ENCODE results near the gene STPG2.
"Not testable (repeated sequence)": the region's sequence is repeated elsewhere in the genome, so short reads cannot be mapped to it uniquely, and the experiment has no call there.

STPG2 gene

DNA sequence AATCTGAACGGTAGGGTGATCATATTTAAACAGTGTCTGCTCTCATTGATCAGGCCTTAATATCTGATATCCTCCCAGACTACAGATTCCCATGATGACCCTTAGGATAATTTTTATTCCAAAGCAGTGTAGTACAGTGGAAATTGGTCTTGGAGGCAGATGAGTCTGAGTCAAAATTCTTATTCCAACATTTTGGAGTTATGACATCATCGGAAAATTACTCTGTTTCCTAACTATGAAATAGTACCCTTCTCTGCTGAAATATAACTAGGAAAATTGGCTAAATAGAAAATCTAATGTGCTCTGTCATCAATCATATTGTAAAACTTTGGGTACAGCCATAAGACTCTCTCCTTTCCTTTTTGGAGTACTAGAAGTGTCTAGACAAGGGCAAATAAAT lies 583.3 kb downstream of the STPG2 start:
- DNase-seq (ENCODE audit: low read depth): no peak
- TF ChIP-seq, protein P1, sequence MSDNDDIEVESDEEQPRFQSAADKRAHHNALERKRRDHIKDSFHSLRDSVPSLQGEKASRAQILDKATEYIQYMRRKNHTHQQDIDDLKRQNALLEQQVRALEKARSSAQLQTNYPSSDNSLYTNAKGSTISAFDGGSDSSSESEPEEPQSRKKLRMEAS (IDR thresholded peaks at IDR 0.05; ENCODE audit: low read depth, low read length): no peak
- TF ChIP-seq CTCF (IDR thresholded peaks at IDR 0.05; ENCODE audit: low read depth, low read length): no peak
- TF ChIP-seq POLR2A (IDR thresholded peaks at IDR 0.05; ENCODE audit: extremely low read depth, insufficient read length): no peak
- H3K4me3 ChIP-seq (ENCODE audit: low read depth, low read length): no peak overlapping the region

GRCh38 chr4:97558204-97558778 lies 585.0 kb downstream of the STPG2 start:
- no peak overlapping the region for H3K4me3 ChIP-seq (ENCODE audit: low read depth, low read length)
- no peak for DNase-seq (ENCODE audit: low read depth)
- TF ChIP-seq MYC (IDR thresholded peaks at IDR 0.05; ENCODE audit: low read depth, low read length) (no peak), CTCF (IDR thresholded peaks at IDR 0.05; ENCODE audit: low read depth, low read length) (no peak), POLR2A (IDR thresholded peaks at IDR 0.05; ENCODE audit: extremely low read depth, insufficient read length) (no peak)
- TF ChIP-seq, protein P1 (IDR thresholded peaks at IDR 0.05; ENCODE audit: low read depth, low read length): no peak

- DNase-seq (ENCODE audit: low read depth); H3K4me3 ChIP-seq (ENCODE audit: low read depth, low read length): not testable (repeated sequence)
These were observed 592.6 kb downstream of the STPG2 start for GRCh38 chr4:97550637-97551036.

DNA sequence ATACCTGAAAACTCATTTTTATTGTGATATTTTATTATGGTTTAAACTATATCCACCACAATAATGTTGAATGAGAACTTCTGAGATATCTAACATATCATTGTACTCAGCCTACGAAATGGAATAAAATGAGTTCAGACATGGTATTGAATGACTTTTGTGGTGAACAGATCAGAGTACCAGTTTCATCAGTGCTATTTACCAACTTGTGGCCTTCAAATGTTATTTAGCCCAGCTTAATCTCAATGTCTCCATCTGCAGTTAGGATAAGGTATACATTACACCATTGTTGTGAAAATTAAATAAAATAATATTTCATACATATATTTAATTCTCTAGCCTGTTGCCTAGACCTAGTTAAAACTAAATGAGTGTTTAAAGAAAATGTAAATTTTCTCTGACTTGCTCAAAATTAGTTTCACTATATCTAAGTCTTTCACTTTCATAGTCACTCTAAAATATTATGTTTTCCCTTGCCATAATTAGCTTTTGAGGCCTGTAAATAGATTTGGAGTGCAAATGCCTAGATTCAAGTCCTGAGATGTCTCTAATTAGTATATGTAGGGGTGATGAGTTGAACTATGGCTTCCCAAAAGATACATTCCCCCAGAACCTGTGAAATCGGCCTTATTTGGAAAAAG lies 594.2 kb downstream of the STPG2 start:
- no peak for TF ChIP-seq CTCF (IDR thresholded peaks at IDR 0.05; ENCODE audit: low read depth, low read length)
- no peak for TF ChIP-seq MYC (IDR thresholded peaks at IDR 0.05; ENCODE audit: low read depth, low read length)
- TF ChIP-seq, protein P1 (IDR thresholded peaks at IDR 0.05; ENCODE audit: low read depth, low read length): no peak
- TF ChIP-seq POLR2A (IDR thresholded peaks at IDR 0.05; ENCODE audit: extremely low read depth, insufficient read length): no peak
- H3K4me3 ChIP-seq (ENCODE audit: low read depth, low read length): no peak overlapping the region
- DNase-seq (ENCODE audit: low read depth): no peak

DNA sequence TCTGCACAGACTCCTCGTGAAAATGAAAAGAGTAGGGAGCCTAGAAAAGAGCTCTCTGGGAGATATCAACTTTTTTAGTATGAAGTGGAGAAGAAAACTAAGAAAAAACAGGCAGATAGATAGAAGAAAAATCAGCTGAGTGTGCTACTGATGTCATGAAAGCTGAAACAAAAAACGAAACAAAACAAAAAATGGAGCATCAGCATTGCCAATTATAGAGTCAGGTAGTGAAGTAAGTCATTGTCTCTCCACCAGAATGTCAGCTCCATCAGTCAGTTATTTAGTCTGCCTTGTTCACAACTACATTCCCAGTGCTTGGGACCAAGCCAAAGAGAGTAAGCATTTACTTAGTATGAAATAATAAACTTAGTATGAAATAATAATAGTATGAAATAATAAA lies 595.1 kb downstream of the STPG2 start:
- DNase-seq (ENCODE audit: low read depth): no peak
- H3K4me3 ChIP-seq (ENCODE audit: low read depth, low read length): no peak overlapping the region
- no peak for TF ChIP-seq POLR2A (IDR thresholded peaks at IDR 0.05; ENCODE audit: extremely low read depth, insufficient read length)
- TF ChIP-seq CTCF (IDR thresholded peaks at IDR 0.05; ENCODE audit: low read depth, low read length): no peak
- no peak for TF ChIP-seq MYC (IDR thresholded peaks at IDR 0.05; ENCODE audit: low read depth, low read length)
- TF ChIP-seq, protein P1 (IDR thresholded peaks at IDR 0.05; ENCODE audit: low read depth, low read length): no peak

DNA sequence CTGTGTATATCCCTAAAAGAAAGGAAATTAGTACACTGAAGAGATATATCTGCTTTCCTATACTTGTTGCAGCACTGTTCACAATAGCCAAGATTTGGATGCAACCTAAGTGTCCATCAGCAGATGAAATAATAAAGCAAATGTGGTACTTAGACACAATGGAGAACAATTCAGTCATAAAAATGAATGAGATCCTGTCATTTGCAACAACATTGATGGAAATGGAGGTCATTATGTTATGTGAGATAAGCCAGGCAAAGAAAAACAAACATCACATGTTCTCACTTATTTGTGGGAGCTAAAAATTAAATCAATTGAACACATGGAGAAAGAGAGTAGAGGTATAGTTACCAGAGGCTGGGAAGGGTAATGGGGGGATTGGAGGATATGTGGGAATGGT lies 611.9 kb downstream of the STPG2 start:
- no peak overlapping the region for H3K4me3 ChIP-seq (ENCODE audit: low read depth, low read length)
- no peak for DNase-seq (ENCODE audit: low read depth)
- no peak for TF ChIP-seq CTCF (IDR thresholded peaks at IDR 0.05; ENCODE audit: low read depth, low read length)
- TF ChIP-seq, protein P1 (IDR thresholded peaks at IDR 0.05; ENCODE audit: low read depth, low read length): no peak
- TF ChIP-seq MYC (IDR thresholded peaks at IDR 0.05; ENCODE audit: low read depth, low read length): no peak
- TF ChIP-seq POLR2A (IDR thresholded peaks at IDR 0.05; ENCODE audit: extremely low read depth, insufficient read length): no peak

Measured in NB4 (cell line).